Body of pancreas (tissue), 4 donors: ENCODE results near the gene CEP250. TPM values are rescaled to one million over a fixed set of nuclear protein-coding genes. Genes with fewer than 3 reads are reported as not detected.
A peak's percentile ranks its signal among the peaks of the same experiment; 100 is the strongest.

ENCODE experiments used
- ATAC-seq: fragments of 150-250 bp; one replicate; pipeline ENCODE4 v1.9.1; 2016
- DNase-seq, 4 donors: peaks; one replicate each; pipeline ENCODE4 v3.0.0-alpha.2; 2019
- H3K27ac ChIP-seq, 4 donors: fragments of 200-600 bp; sonication (generic); 1 replicate in 3 of 4; 2 replicates in 1 of 4; pipeline versions ENCODE4 v1.5.1 to v1.6.1; 2016 to 2019; ENCODE audit warnings: mild to moderate bottlenecking in 1 of 4, mixed read lengths in 1 of 4, moderate library complexity in 1 of 4
- H3K27me3 ChIP-seq, 2 donors: fragments of 200-600 bp; sonication (generic); one replicate each; pipeline ENCODE4 v1.6.0; 2016; ENCODE audit warnings: mild to moderate bottlenecking in 1 of 2
- H3K36me3 ChIP-seq, 2 donors: fragments of 200-600 bp; sonication (generic); replicated peaks in 1 of 2; 2 replicates each; pipeline ENCODE4 v1.5.1; 2016; ENCODE audit warnings: low read depth in 2 of 2; ENCODE audit not compliant: insufficient read depth in 1 of 2
- H3K4me1 ChIP-seq: fragments of 200-600 bp; sonication (generic); one replicate; pipeline ENCODE4 v1.6.0; 2016
- H3K4me3 ChIP-seq, 2 donors: fragments of 200-600 bp; sonication (generic); 1 replicate in 1 of 2; 2 replicates in 1 of 2; pipeline ENCODE4 v1.5.1; 2016 to 2019
- H3K9me3 ChIP-seq, 3 donors: fragments of 200-600 bp; sonication (generic); 1 replicate in 2 of 3; 2 replicates in 1 of 3; pipeline ENCODE4 v1.5.1; 2016
- POLR2A ChIP-seq, 3 donors: fragments of 450-650 bp; IDR thresholded peaks; one replicate each; pipeline ENCODE4 v1.6.1; 2016; ENCODE audit warnings: antibody characterized with exemption in 3 of 3, mild to moderate bottlenecking in 2 of 3
- WGBS, 2 donors: methylation state at CpG; one replicate each; pipeline ENCODE4 v1.1.5; 2017; 5-methylcytosine and 5-hydroxymethylcytosine counted together
- intact Hi-C: fragments of 100-400 bp; cut with DNase I; formaldehyde crosslinking; loops from one replicate; pipeline ENCODE4 v1.15.1; 2023
- microRNA counts, 2 donors: library from miRNA; unstranded; fragments of <30 nt; microRNA quantifications; one replicate each; lab custom pipeline; 2017
- microRNA-seq, 2 donors: library from miRNA; unstranded; fragments of <30 nt; microRNA quantifications; one replicate each; pipeline ENCODE4, GENCODE V29; 2016; ENCODE audit warnings: borderline number of aligned reads in 2 of 2, borderline replicate concordance in 2 of 2
- small RNA-seq: library from RNA; depleted of rRNA; stranded (forward); fragments of <200 nt; gene quantifications from one replicate; pipeline ENCODE3, GENCODE V24; 2016
- total RNA-seq, 2 donors: library from RNA; depleted of rRNA; stranded (reverse); fragments of >200 nt; gene quantifications; one replicate each; pipeline ENCODE4 v1.1.0, GENCODE V29; 2016
- TF ChIP-seq, protein P1 (sequence below), 7 experiments: fragments of 450-650 bp in 4 of 7; fragments of 200-600 bp in 3 of 7; sonication (generic) in 3 of 7; IDR thresholded peaks; one replicate each; pipeline ENCODE4 v1.5.1; 2016 to 2019; ENCODE audit warnings: antibody characterized with exemption in 7 of 7

CEP250 gene
- total RNA-seq, 2 donors from 2014 or later: 7.8 to 27.0 TPM

DNA sequence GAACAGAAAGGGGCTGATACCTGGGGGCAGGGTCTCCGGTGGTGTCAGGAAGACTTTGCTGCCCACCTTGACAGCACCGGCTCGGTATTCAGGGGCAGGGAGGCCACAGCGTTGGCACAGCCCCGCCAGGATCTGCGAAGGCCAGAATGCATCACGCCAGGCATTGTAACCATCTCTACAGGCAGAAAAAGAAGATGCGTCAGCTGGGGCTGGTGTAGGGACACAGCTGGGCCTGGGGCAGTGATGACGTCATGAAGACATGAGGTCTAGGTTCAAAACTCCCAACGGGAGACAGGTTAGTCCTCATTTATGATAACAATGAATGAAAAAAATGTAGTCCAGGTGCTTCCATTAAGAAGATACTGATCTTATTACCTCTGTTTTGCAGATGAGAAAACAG lies 108.4 kb downstream of the CEP250 start:
- no peaks in the 10 kb centered on the region for H3K9me3 ChIP-seq
- H3K4me3 ChIP-seq: no peak overlapping the region
- DNase-seq: no peak
- no peak overlapping the region for H3K27ac ChIP-seq
- intact Hi-C loops: no loop called here
- no peaks in the 10 kb centered on the region for H3K4me1 ChIP-seq
- no peaks in the 10 kb centered on the region for H3K27me3 ChIP-seq
- 73 to 84% methylated on average over 4 to 10 of the region's 10 CpGs for WGBS, 2 donors
- no peak for TF ChIP-seq POLR2A (IDR thresholded peaks at IDR 0.05)
- TF ChIP-seq, protein P1, sequence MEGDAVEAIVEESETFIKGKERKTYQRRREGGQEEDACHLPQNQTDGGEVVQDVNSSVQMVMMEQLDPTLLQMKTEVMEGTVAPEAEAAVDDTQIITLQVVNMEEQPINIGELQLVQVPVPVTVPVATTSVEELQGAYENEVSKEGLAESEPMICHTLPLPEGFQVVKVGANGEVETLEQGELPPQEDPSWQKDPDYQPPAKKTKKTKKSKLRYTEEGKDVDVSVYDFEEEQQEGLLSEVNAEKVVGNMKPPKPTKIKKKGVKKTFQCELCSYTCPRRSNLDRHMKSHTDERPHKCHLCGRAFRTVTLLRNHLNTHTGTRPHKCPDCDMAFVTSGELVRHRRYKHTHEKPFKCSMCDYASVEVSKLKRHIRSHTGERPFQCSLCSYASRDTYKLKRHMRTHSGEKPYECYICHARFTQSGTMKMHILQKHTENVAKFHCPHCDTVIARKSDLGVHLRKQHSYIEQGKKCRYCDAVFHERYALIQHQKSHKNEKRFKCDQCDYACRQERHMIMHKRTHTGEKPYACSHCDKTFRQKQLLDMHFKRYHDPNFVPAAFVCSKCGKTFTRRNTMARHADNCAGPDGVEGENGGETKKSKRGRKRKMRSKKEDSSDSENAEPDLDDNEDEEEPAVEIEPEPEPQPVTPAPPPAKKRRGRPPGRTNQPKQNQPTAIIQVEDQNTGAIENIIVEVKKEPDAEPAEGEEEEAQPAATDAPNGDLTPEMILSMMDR (IDR thresholded peaks at IDR 0.05): no peak
- no peaks in the 10 kb centered on the region for H3K36me3 ChIP-seq
- ATAC-seq: no peak

DNA sequence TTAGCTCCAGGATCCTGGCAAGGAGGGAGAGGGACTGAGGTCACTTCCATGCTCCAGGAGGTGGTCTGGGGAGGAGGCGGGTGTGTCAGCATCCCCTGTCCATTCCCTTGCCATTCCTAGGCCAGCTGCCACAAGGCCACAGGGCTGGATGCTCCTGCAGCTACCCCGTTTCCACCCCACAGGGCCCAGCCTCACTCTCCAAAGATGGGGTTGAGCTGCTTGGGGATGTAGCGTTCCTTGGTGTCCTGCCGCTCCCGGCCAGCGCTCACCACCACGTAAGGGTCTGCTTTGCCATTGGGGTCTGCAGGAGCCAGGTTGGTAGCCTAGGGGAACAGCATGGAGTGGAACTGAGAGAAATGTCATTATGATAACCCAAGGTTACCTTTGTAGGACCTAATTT lies 109.5 kb downstream of the CEP250 start:
- H3K27me3 ChIP-seq: no peaks in the 10 kb centered on the region
- no peak for ATAC-seq
- H3K27ac ChIP-seq: no peak overlapping the region
- no peaks in the 10 kb centered on the region for H3K4me1 ChIP-seq
- no peaks in the 10 kb centered on the region for H3K36me3 ChIP-seq
- intact Hi-C loops: no loop called here
- DNase-seq: no peak
- no peaks in the 10 kb centered on the region for H3K9me3 ChIP-seq
- TF ChIP-seq POLR2A (IDR thresholded peaks at IDR 0.05): no peak
- TF ChIP-seq, protein P1 (IDR thresholded peaks at IDR 0.05): no peak
- no peak overlapping the region for H3K4me3 ChIP-seq
- WGBS, 2 donors: 88 to 91% methylated on average over 6 to 7 of the region's 7 CpGs

DNA sequence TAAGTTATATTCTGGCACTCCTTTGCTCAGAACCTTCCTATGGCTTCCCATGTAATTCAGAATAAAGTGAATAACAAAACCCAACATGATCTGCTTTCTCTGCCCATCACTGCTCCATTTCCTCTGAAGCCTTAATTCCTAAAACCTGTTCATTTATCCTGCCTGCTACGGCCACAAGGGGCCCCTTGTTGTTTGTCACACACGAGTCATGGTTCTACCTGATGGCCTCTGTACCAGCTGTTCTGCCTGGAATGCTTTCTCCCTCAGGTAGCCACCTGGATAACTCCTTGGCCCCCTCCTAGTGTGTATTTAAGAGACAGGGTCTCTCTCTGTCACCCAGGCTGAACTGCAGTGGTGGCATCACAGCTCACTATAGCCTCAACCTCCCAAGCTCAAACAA lies 113.2 kb downstream of the CEP250 start:
- 5 to 7% methylated on average over 2 of the region's 2 CpGs for WGBS, 2 donors
- H3K4me1 ChIP-seq: no peaks in the 10 kb centered on the region
- TF ChIP-seq, protein P1 (IDR thresholded peaks at IDR 0.05): peak in 5 of 7 experiments; percentile 10 to 46 (median 34)
- TF ChIP-seq POLR2A (IDR thresholded peaks at IDR 0.05): no peak
- DNase-seq: peak; percentile 22 to 59 (median 38)
- H3K36me3 ChIP-seq: no peaks in the 10 kb centered on the region
- H3K27me3 ChIP-seq: no peaks in the 10 kb centered on the region
- H3K27ac ChIP-seq: no peak overlapping the region
- intact Hi-C loops: no loop called here
- ATAC-seq: peak; percentile 62
- H3K4me3 ChIP-seq: no peak overlapping the region
- peaks cover 0 to 7% (median 0%) of the 10 kb centered on the region in 3 donors for H3K9me3 ChIP-seq

MicroRNAs encoded within 50 kb of the gene (microRNA counts, 767-probe panel; counts per million panel counts)
- 0 to 736 counts per million in 2 donors for microRNA hsa-miR-1289 (lab: Ali Mortazavi, UCI)

Small RNAs within 50 kb of the gene (microRNA-seq; reads per million reads assigned to microRNA genes)
- gene MIR1289-1: 0 to 0.45 reads per million in 2 donors

Small RNAs within 50 kb of the gene (small RNA-seq; reads per million reads assigned to genes)
- gene MIR1289-1: not detected

Other genes starting within 250 kb of the CEP250 start
- 1 to 10 TPM; 3.0 to 9.3 TPM for gene MMP24, start 228.9 kb upstream of the CEP250 start, total RNA-seq
- gene MMP24OS, start 177.5 kb upstream of the CEP250 start, total RNA-seq: 10 to 100 TPM; 20.4 to 27.5 TPM
- 10 to 100 TPM; 23.3 to 35.6 TPM for gene EIF6, start 170.8 kb upstream of the CEP250 start, total RNA-seq
- gene FAM83C, start 163.2 kb upstream of the CEP250 start, total RNA-seq: not detected
- gene UQCC1, start 43.6 kb upstream of the CEP250 start, total RNA-seq: 10 to 100 TPM; 16.1 to 43.2 TPM
- under 1 TPM in 1 of 2 donors, not detected in 1; 0.66 TPM for gene GDF5, start 17.4 kb upstream of the CEP250 start, total RNA-seq
- gene C20orf173, start 74.1 kb downstream of the CEP250 start, total RNA-seq: not detected
- 100 to 1,000 TPM; 120 to 136 TPM for gene ERGIC3, start 86.5 kb downstream of the CEP250 start, total RNA-seq
- gene SPAG4, start 160.2 kb downstream of the CEP250 start, total RNA-seq: 10 to 100 TPM; 17.9 to 22.1 TPM
- gene CPNE1, start 209.3 kb downstream of the CEP250 start, total RNA-seq: 10 to 100 TPM; 87.3 to 93.9 TPM
- gene RBM12, start 209.3 kb downstream of the CEP250 start, total RNA-seq: 10 to 100 TPM; 14.8 to 22.3 TPM
- gene NFS1, start 243.8 kb downstream of the CEP250 start, total RNA-seq: 10 to 100 TPM; 15.8 to 22.1 TPM
- 100 to 1,000 TPM in 1 of 2 donors, 10 to 100 TPM in 1; 55.0 to 192 TPM for gene ROMO1, start 243.8 kb downstream of the CEP250 start, total RNA-seq